ENCODE results near the gene CDC42BPA. TPM values are rescaled to one million over a fixed set of nuclear protein-coding genes. Genes with fewer than 3 reads are reported as not detected.

The CDC42BPA gene
- total RNA-seq, 1 experiment from 2014 or later: 30.1 TPM

- no peaks in the 10 kb centered on the region for H3K4me1 ChIP-seq (ENCODE audit: insufficient read depth, low read length)
- Mint-ChIP-seq H3K4me1 (peaks cover 0 to 2% of the 10 kb centered on the region in 2 experiments; a peak in 1 of 4 replicates), H3K9me3 (peaks cover 35 to 44% of the 10 kb centered on the region in 2 experiments), H3K4me3 (no peak overlapping the region), H3K27me3 (ENCODE audit: low read depth) (no peaks in the 10 kb centered on the region), H3K27ac (no peak overlapping the region), H3K36me3 (ENCODE audit: insufficient read depth in 1 of 3, low read depth in 3 of 3) (peaks cover 42 to 54% (median 50%) of the 10 kb centered on the region in 3 experiments)
- H2BK20ac ChIP-seq (ENCODE audit: low read depth, low read length, poor library complexity, severe bottlenecking): no peak overlapping the region
- H4K20me1 ChIP-seq (ENCODE audit: control insufficient read depth, insufficient read depth, insufficient read length): no peaks in the 10 kb centered on the region
- no peak overlapping the region for H3T11ph ChIP-seq (ENCODE audit: low read length)
- H4K8ac ChIP-seq (replicated peaks; ENCODE audit: insufficient read length, low read depth, low read length): no peak overlapping the region
- peaks cover 10% of the 10 kb centered on the region for H3K79me1 ChIP-seq (ENCODE audit: insufficient read depth, low read depth, low read length, poor library complexity, severe bottlenecking)
- H3K23me2 ChIP-seq (ENCODE audit: insufficient read length, low read depth, low read length, poor library complexity, severe bottlenecking): no peaks in the 10 kb centered on the region
- no peak overlapping the region for H3K23ac ChIP-seq (ENCODE audit: insufficient read length, low read depth, low read length)
- H2BK15ac ChIP-seq (ENCODE audit: low read depth, low read length): no peak overlapping the region
- peaks cover 17% of the 10 kb centered on the region for H3K9me3 ChIP-seq (ENCODE audit: control insufficient read depth, low read depth, low read length)
- no peak overlapping the region for H2BK5ac ChIP-seq (ENCODE audit: insufficient read length, low read length)
- no peak for TF ChIP-seq CTCF (conservative IDR thresholded peaks at IDR 0.05)
- no CpG with 5 or more reads among the region's 2 CpGs for WGBS (ENCODE audit: extremely low coverage, insufficient read length, low lambda C conversion rate)
- H3K9ac ChIP-seq (ENCODE audit: extremely low read depth, insufficient read length, low read length): no peak overlapping the region
- H3K14ac ChIP-seq (ENCODE audit: insufficient read depth, low read length): no peak overlapping the region
- H2AK5ac ChIP-seq (ENCODE audit: insufficient read length, low read length): no peak overlapping the region
- no peak for DNase-seq
- no peak overlapping the region for H4K91ac ChIP-seq (ENCODE audit: insufficient read length, low read depth, low read length)
- no peak overlapping the region for H3K27ac ChIP-seq (ENCODE audit: insufficient read length, low read depth, low read length)
- H3K4me2 ChIP-seq (ENCODE audit: insufficient read depth, insufficient read length, low read length): no peak overlapping the region
- no peak overlapping the region for H3K56ac ChIP-seq (ENCODE audit: insufficient read length, low read depth, low read length)
- H3K18ac ChIP-seq (ENCODE audit: insufficient read length, low read depth, low read length): no peak overlapping the region
- H2AFZ ChIP-seq (ENCODE audit: low read length): no peak overlapping the region
- no peak overlapping the region for H3K4ac ChIP-seq (ENCODE audit: low read depth, low read length)
- no peak overlapping the region for H2BK120ac ChIP-seq (ENCODE audit: low read depth, low read length, poor library complexity, severe bottlenecking)
- H2BK12ac ChIP-seq (ENCODE audit: insufficient read length, low read depth, low read length): no peak overlapping the region
- H3K27me3 ChIP-seq (ENCODE audit: insufficient read depth, low read length): no peaks in the 10 kb centered on the region
- H4K5ac ChIP-seq (ENCODE audit: insufficient read length, low read depth, low read length): no peak overlapping the region
- H3K79me2 ChIP-seq (ENCODE audit: insufficient read depth, low read length): peaks cover 10% of the 10 kb centered on the region; the same call in 1 of the 2 replicates
Observed at GRCh38 chr1:227285745-227286144, 32.5 kb downstream of the CDC42BPA start.

Measured in H9 (cell line).